PC-9 (cell line): ENCODE data around the gene NR2C2. TPM values are rescaled to one million over a fixed set of nuclear protein-coding genes. Genes with fewer than 3 reads are reported as not detected.

ENCODE experiments used
- BruUV-seq: library from RNA; stranded (reverse); fragments of 400-500 nt; replicated peaks from 2 replicates; lab custom pipeline; 2021; lab: Mats Ljungman, UMichigan
- CTCF ChIA-PET: fragments of 300-600 bp; sonication (Branson Sonifier 250); formaldehyde crosslinking; loops from one replicate; lab custom pipeline; 2022; ENCODE audit warnings: antibody characterized with exemption; lab: Charles Lee
- POLR2A ChIA-PET: fragments of 300-600 bp; sonication (Branson Sonifier 250); formaldehyde crosslinking; loops from one replicate; lab custom pipeline; 2022; ENCODE audit warnings: antibody characterized with exemption; ENCODE audit not compliant: unreplicated experiment; lab: Charles Lee
- DNase-seq, 2 experiments: peaks; one replicate each; pipeline versions ENCODE4 v3.0.0 to v3.0.0-alpha.2; 2015 to 2022; ENCODE audit warnings: mixed read lengths in 1 of 2
- H2AFZ ChIP-seq: fragments of 200-600 bp; sonication (generic); 2 replicates; pipeline ENCODE4 v1.8.1; 2017; ENCODE audit warnings: antibody characterized with exemption
- H3F3A ChIP-seq: fragments of 200-600 bp; sonication (generic); 2 replicates; pipeline ENCODE4 v1.8.1; 2017; ENCODE audit warnings: antibody characterized with exemption, mild to moderate bottlenecking, low read depth; ENCODE audit not compliant: insufficient read depth
- H3K27ac ChIP-seq: fragments of 200-600 bp; sonication (generic); 2 replicates; pipeline ENCODE4 v1.6.1; 2016; ENCODE audit warnings: mixed run types
- H3K27me3 ChIP-seq: fragments of 200-600 bp; sonication (generic); 2 replicates; pipeline ENCODE4 v1.6.1; 2016; ENCODE audit warnings: low read depth, mixed run types; ENCODE audit not compliant: insufficient read depth
- H3K36me3 ChIP-seq: fragments of 200-600 bp; sonication (generic); 2 replicates; pipeline ENCODE4 v1.6.1; 2016; ENCODE audit warnings: low read depth, mixed run types
- H3K4me1 ChIP-seq: fragments of 200-600 bp; sonication (generic); replicated peaks from 2 replicates; pipeline ENCODE4 v1.6.1; 2016; ENCODE audit warnings: mixed run types; ENCODE audit not compliant: insufficient read depth
- H3K4me2 ChIP-seq: fragments of 200-600 bp; sonication (generic); 2 replicates; pipeline ENCODE4 v1.6.1; 2017; ENCODE audit warnings: mixed run types
- H3K4me3 ChIP-seq: fragments of 200-600 bp; sonication (generic); 2 replicates; pipeline ENCODE4 v1.6.1; 2016; ENCODE audit warnings: mixed run types
- H3K79me2 ChIP-seq: fragments of 200-600 bp; sonication (generic); 2 replicates; pipeline ENCODE4 v1.6.1; 2017; ENCODE audit warnings: low read depth, mixed run types
- H3K9me2 ChIP-seq: fragments of 200-600 bp; sonication (generic); 2 replicates; pipeline ENCODE4 v1.8.1; 2017; ENCODE audit warnings: mild to moderate bottlenecking; ENCODE audit not compliant: insufficient read depth
- H3K9me3 ChIP-seq: fragments of 200-600 bp; sonication (generic); 2 replicates; pipeline ENCODE4 v1.8.1; 2016; ENCODE audit warnings: low read depth; ENCODE audit not compliant: insufficient read depth
- H4K20me1 ChIP-seq: fragments of 200-600 bp; sonication (generic); 2 replicates; pipeline ENCODE4 v1.8.1; 2017; ENCODE audit not compliant: insufficient read depth
- EZH2 ChIP-seq: fragments of 200-600 bp; sonication (generic); IDR thresholded peaks from 2 replicates; pipeline ENCODE4 v1.8.0; 2017; ENCODE audit warnings: antibody characterized with exemption, low read depth
- intact Hi-C: fragments of 100-400 bp; cut with micrococcal nuclease; formaldehyde crosslinking; loops from one replicate; pipeline ENCODE4 v1.10.0; 2022; ENCODE audit not compliant: unreplicated experiment
- total RNA-seq: library from RNA; stranded (reverse); gene quantifications from 2 replicates; pipeline ENCODE4 v1.2.3, GENCODE V29; 2021
- TF ChIP-seq, protein P1 (sequence below): fragments of 200-600 bp; sonication (generic); conservative IDR thresholded peaks from 2 replicates; pipeline ENCODE4 v1.6.1; 2017; ENCODE audit warnings: mixed run types, antibody characterized with exemption, mild to moderate bottlenecking, moderate library complexity

Gene NR2C2
- total RNA-seq, 1 experiment from 2014 or later = 44.1 TPM

- BruUV-seq = no TSS peak
- ChIA-PET CTCF (no interaction called here), POLR2A (no interaction called here)
- no peaks in the 10 kb centered on the region for H3K27me3 ChIP-seq
- peaks cover 2% of the 10 kb centered on the region; the same call in 1 of the 2 replicates for H3K79me2 ChIP-seq
- H3K4me3 ChIP-seq = no peak overlapping the region
- H3K4me2 ChIP-seq = no peak overlapping the region
- no peak overlapping the region for H3K27ac ChIP-seq
- TF ChIP-seq EZH2 = no peak
- TF ChIP-seq, protein P1, sequence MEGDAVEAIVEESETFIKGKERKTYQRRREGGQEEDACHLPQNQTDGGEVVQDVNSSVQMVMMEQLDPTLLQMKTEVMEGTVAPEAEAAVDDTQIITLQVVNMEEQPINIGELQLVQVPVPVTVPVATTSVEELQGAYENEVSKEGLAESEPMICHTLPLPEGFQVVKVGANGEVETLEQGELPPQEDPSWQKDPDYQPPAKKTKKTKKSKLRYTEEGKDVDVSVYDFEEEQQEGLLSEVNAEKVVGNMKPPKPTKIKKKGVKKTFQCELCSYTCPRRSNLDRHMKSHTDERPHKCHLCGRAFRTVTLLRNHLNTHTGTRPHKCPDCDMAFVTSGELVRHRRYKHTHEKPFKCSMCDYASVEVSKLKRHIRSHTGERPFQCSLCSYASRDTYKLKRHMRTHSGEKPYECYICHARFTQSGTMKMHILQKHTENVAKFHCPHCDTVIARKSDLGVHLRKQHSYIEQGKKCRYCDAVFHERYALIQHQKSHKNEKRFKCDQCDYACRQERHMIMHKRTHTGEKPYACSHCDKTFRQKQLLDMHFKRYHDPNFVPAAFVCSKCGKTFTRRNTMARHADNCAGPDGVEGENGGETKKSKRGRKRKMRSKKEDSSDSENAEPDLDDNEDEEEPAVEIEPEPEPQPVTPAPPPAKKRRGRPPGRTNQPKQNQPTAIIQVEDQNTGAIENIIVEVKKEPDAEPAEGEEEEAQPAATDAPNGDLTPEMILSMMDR = no peak
- intact Hi-C loops = no loop called here
- H3K9me3 ChIP-seq = no peaks in the 10 kb centered on the region
- H3F3A ChIP-seq = peaks cover 3% of the 10 kb centered on the region; the same call in 1 of the 2 replicates
- no peaks in the 10 kb centered on the region for H3K4me1 ChIP-seq
- DNase-seq = no peak
- peaks cover 12% of the 10 kb centered on the region; the same call in 1 of the 2 replicates for H3K36me3 ChIP-seq
- H4K20me1 ChIP-seq = no peaks in the 10 kb centered on the region
- H2AFZ ChIP-seq = no peak overlapping the region
- no peaks in the 10 kb centered on the region for H3K9me2 ChIP-seq
These were observed 144.2 kb downstream of the NR2C2 start for GRCh38 chr3:15091575-15091974.

DNA sequence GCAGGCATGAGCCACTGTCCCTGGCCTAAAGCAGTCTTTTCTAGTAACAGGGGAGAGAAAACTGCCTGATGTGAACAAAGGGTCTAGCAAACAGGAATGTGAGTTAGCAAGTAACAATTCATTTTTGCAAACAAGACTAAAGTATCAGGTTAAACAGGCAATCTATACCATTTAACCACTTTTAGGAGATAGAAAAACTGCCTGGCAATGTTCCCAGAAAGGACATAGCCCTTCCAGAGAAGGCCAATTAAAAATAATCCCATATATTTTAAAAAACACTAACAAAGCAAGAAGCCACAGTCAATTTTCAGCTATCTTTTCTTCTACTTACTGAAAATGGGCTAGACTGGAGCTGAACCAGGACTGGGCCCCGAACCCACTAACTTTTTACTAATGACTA, 145.3 kb downstream of the NR2C2 start:
- no peaks in the 10 kb centered on the region for H3K27me3 ChIP-seq
- ChIA-PET CTCF (interaction anchor here (0.7 kb wide), 1 partner anchor 11 kb away, joined by 5 read pairs; no protein-coding TSS in a partner anchor), POLR2A (no interaction called here)
- H3K4me3 ChIP-seq = no peak overlapping the region
- H4K20me1 ChIP-seq = no peaks in the 10 kb centered on the region
- peaks cover 14% of the 10 kb centered on the region for H3K79me2 ChIP-seq
- peaks cover 3% of the 10 kb centered on the region; the same call in 1 of the 2 replicates for H3F3A ChIP-seq
- TF ChIP-seq EZH2 = no peak
- TF ChIP-seq, protein P1 = no peak
- no peak overlapping the region for H3K4me2 ChIP-seq
- intact Hi-C loops = no loop called here
- no peak overlapping the region for H3K27ac ChIP-seq
- H3K9me3 ChIP-seq = no peaks in the 10 kb centered on the region
- no peaks in the 10 kb centered on the region for H3K9me2 ChIP-seq
- no peak for DNase-seq
- H3K4me1 ChIP-seq = peaks cover 3% of the 10 kb centered on the region
- no TSS peak for BruUV-seq
- no peak overlapping the region for H2AFZ ChIP-seq
- peaks cover 12% of the 10 kb centered on the region; the same call in 1 of the 2 replicates for H3K36me3 ChIP-seq

DNA sequence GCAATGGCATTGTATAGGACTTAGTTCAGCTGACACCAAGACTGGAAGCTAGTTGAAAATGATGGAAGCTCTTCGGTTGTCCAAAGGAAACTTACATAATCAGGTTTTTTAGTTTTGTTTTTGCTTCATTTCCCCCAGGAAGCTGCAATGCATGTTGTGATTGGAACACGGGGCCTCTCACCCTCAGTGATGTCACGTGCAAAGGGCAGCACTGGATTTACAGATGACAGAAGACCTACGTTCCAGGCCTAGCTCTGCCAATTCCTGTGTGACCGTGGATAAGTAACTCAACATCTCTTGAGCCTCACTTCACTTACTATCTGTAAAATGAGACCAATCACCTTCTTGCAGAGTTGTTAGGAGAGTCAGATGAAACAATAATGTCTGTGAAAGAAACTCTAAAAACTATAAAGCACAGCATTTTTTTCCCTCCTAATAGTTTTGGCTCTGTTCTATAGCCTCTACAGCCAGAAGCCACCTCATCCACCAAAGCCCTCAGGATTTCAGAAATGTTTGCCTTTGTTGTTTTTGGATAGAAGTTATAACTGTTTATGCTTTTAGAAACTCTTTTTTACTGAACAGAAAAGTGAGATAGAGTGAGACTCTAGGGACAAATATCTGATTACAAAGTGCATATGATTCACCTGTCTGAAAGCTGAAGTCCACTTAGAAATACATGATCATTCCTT, 146.9 kb downstream of the NR2C2 start:
- peaks cover 12% of the 10 kb centered on the region; the same call in 1 of the 2 replicates for H3K36me3 ChIP-seq
- peaks cover 26% of the 10 kb centered on the region for H3K79me2 ChIP-seq
- TF ChIP-seq, protein P1 = no peak
- no peak for TF ChIP-seq EZH2
- H3K4me1 ChIP-seq = peaks cover 7% of the 10 kb centered on the region
- DNase-seq = no peak
- H3F3A ChIP-seq = peaks cover 3% of the 10 kb centered on the region; the same call in 1 of the 2 replicates
- H3K27me3 ChIP-seq = no peaks in the 10 kb centered on the region
- no peaks in the 10 kb centered on the region for H3K9me3 ChIP-seq
- BruUV-seq = no TSS peak
- H3K9me2 ChIP-seq = no peaks in the 10 kb centered on the region
- H3K4me2 ChIP-seq = no peak overlapping the region
- no peak overlapping the region for H3K27ac ChIP-seq
- no peak overlapping the region for H2AFZ ChIP-seq
- intact Hi-C loops = no loop called here
- H3K4me3 ChIP-seq = no peak overlapping the region
- ChIA-PET POLR2A (no interaction called here), CTCF (interaction anchor here (0.6 kb wide), 1 partner anchor 1398 kb away, joined by 3 read pairs; no protein-coding TSS in a partner anchor)
- H4K20me1 ChIP-seq = no peaks in the 10 kb centered on the region
